Middle frontal gyrus (tissue), 1 donor: ENCODE results near the gene COL7A1.
"Not testable (repeated sequence)": the region's sequence is repeated elsewhere in the genome, so short reads cannot be mapped to it uniquely, and the experiment has no call there.

Experiments
- DNase-seq: peaks from one replicate; pipeline ENCODE4 v3.0.0-alpha.2; 2015; ENCODE audit warnings: low spot score; ENCODE audit errors: extremely low spot score

Gene COL7A1

GRCh38 chr3:48564667-48565066 lies 30.5 kb downstream of the COL7A1 start:
- no peak for DNase-seq

DNA sequence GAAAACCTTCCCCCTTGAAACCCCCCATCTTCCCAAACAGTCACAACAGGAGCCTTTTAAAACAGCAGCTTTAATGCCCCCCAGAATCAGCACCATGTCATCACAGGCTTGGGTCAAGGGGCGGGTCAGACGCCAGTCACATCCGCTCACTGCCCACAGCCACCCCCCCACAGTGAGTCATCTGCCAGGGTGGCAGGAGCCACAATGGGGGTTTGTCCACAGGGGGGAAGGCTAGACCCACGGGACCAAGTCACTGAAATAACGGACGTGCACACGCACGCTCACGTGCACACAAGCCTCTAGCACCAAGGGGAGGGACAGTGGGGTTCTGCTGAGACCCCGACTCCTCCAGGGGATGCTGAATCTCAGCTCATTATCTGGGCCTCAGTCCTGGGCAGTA lies 31.1 kb downstream of the COL7A1 start:
- no peak for DNase-seq

DNA sequence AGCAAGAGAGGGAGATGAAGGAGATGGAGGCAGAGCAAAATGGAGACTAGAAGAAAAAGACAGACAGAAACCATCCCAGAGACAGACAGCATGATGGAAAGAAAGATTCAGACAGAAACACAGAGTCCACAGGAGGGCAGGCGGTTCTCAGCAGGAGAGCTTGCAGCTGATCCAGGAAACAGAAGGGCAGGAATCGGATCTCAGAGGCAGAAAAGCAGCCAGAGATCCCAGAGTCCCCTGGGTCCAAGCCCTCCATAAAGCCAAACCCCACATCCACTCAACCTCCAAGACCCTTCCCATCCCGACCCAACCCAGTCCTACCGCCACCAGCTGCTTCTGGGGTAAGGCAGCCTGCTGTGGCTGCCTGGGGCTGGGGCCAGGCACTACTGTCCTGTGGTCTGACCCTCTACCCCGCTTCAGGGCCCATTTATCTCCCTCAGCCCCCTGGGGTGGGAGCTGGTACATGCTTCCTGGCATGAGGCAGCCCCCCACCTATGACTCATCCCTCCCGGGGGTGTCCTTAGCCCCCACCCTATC lies 31.7 kb downstream of the COL7A1 start, which contains the start of gene UCN2:
Gene UCN2 (minus strand): TSS at position 400 of the 537 bp plus-strand sequence. CDS start 657 bp downstream, outside the sequence.
- DNase-seq: no peak

- no peak for DNase-seq
Observed at GRCh38 chr3:48562367-48563095, 32.6 kb downstream of the COL7A1 start.

DNA sequence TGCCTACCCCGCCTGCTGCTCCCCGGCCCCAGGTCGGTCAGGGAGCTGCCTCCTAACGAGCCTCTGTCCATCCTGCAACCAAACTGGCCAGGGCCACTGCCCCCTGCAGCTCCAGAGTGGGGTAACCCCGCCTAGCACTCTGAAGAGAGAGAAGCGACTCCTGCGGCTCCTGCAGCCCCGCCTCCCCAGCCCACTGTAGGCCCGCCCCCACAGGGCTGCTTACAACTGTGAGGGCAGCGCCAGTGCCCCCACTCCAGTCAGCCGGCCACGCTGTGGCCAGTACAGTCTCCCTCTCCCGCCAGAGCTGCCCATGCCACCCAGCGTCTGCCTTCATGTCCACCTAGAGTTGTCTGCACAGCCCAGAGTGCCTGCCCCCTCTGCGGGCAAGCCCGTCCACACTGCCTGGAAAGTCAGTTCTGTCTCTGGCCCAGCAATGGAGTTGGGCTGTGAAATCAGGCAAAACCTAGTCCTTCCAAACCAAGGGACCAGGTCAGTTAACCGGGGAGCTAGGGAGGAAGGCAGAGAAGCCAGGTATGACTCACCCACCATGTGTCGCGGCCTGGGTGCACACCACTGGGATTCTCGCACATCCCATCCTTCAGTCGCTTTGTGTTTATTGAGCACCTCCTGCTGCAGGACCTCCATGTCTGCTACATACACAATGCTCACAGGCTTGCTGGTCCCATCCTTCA lies 33.9 kb downstream of the COL7A1 start:
- DNase-seq: no peak

DNA sequence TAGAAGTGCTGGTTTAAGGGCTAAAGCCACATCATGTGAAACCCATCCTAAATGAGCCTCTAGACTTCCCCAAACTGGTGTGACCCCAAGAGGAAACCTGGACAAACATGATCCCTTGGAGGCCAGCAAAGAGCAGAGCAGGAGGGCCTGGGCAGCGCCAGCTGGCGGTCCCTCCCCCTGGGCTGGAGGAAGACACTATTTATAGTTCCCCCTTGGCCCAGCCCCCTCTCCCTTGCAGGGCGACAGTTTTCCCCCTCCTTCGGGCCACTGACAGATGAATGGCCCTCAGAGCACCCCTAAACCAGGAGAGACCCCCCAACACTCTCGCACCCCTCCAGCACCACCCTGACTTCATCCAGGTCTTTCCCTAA lies 34.5 kb downstream of the COL7A1 start:
- no peak for DNase-seq

- no peak for DNase-seq
Observed at GRCh38 chr3:48558493-48559134, 36.5 kb downstream of the COL7A1 start.

GRCh38 chr3:48556796-48557626 lies 38.1 kb downstream of the COL7A1 start, which contains the start of gene PFKFB4:
PFKFB4 (minus strand) TSS chr3:48556803; CDS start chr3:48556777, 26 bp downstream.
- DNase-seq: peak; percentile 98

DNA sequence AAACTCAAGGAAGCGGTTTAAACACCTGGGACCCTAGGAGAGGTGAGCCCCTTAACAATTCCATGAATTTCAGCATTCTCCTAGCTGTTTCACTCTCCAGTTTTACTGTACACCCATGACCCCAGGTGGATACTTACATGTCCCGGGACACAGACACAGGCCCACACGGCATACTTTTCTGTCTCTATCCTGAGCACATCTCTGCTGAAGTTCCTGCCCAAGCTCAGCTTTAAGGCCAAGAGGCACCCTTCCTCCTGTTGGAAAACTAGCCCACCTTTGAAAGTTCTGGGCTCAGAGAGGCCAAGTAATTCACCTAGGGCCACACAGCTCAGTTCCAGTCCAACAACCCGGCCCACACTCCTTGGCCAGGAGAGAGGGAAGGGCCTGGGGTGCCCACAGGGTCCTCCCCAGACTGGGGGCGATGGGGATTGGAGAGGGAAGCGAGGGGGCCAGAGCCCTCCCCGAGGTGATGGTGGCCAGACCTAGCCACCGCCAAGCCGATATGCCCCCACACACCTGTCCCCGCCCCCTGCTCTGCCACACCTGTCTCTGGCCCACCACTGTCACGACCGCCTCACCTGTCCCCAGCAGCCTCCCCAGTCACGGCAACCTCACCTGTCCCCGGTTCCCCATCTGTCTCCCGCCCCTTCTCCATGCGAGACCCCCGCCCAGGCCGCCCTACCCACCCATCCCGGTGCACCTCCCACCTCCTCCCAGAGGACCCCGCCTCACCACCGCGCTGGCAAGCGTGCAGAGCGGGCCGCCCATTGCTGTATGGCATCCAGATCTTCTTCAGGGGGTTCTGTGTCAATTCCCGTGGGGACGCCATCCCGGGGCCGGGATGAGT lies 39.0 kb downstream of the COL7A1 start:
- no peak for DNase-seq

GRCh38 chr3:48555231-48555948 lies 39.7 kb downstream of the COL7A1 start:
- DNase-seq: no peak

DNA sequence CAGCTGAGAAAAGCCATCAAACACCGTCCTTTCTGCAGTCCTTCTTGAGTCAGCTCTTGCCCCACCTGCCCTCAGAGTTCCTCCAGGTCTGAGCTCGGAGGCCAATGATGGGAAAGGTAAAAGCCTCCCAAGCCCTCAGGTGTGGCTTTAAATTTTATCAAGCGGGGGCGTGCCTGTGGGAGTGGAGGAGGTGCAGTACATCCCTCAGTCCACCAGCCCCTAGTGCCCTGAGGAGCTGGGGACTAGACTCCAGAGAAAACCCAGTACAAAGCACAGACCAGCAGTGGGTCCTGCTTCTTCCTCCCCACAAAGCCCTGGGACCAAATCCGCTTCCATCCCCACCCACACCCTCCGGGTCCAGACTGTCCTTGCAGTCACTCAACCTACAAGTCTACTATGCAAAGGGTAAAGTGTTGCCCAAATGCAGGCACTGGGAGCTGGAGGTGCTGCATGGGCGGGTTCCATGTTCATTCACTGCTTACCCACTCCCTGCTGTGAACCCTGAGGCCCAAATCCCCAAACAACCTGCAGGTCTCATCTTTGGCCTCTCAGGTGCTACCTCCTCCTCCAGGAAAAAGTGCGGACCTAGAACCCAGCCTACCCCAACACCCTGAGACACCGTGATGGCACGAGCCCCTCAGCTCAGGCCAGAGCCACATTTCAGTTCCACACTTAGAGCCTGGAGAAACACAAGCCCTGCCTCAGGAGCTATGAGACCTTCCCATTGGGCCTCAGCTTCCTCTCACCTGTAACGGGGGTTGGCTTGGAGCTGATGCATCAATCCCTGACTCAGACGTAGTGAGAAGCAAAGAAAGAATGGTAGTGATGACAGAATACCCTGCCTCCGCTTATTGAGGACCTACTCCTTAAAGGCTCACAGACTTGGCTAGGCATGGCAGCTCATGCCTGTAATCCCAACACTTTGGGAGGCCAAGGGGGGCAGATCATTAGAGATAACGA lies 41.0 kb downstream of the COL7A1 start:
- DNase-seq: no peak

DNA sequence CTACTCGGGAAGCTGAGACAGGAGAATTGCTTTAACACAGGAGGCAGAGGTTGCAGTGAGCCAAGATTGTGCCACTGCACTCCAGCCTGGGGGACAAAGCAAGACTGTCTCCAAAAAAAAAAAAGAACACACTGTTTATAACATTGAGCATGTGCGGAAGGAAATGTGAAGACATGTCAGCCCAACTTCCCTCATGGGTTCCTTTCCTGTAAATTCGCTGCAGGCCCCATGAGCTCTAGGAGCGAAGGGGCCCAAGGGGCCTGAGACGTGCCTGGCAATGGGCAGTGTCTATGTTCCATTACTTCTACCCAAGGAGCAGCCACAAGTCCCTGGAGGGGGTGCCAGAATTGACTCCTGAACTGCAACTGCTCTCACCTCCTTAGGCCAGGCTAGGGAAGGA lies 41.8 kb downstream of the COL7A1 start:
- no peak for DNase-seq

- no peak for DNase-seq
Observed at GRCh38 chr3:48552111-48552951, 42.8 kb downstream of the COL7A1 start.

GRCh38 chr3:48551651-48552050 lies 43.5 kb downstream of the COL7A1 start:
- DNase-seq: not testable (repeated sequence)

DNA sequence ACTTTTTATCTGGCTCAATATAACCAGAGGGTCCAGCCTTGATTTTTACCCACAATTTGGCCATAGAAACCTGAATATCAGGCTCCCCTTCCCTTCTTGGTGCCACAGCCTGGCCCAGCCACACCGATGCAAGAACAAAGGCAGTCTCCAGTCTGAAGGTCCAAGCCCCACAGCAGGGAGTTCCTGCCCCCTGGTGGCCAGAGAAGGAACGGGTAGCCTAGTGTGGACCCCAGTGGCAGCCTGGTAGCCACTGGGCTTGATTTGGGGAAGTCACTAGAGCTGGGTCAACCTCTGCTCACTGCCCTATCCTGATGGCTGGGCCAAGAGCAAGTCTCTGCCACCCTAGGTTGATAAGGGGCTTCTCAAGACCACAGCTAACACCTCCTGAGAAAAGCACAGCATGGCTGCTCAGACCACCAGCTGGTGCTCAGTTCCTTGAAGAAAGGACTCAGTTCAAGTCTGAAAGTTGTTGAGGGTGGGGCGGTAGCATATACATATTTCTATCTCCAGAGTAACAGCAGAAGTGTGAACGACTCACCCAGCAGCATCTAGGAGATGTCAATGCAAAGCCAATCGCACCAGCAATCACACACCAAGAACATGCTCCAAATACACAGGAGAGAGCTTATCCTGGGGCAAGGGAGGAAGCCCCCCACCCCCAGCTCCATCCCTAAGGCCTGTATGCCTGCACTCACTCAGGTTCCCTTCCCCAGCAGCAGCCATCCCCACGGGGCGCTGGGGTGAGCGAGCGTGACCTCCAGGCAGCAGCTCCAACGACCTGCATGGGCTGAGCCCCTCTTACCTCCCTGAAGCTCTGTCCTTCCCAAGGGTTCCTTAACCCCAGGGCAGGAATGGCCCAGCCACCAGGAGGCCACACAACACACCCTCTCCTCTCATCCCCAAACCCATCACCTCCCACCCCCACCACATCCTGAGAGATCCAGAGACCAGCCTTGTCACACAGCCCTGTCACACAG lies 46.1 kb downstream of the COL7A1 start:
- DNase-seq: peak; percentile 77

DNA sequence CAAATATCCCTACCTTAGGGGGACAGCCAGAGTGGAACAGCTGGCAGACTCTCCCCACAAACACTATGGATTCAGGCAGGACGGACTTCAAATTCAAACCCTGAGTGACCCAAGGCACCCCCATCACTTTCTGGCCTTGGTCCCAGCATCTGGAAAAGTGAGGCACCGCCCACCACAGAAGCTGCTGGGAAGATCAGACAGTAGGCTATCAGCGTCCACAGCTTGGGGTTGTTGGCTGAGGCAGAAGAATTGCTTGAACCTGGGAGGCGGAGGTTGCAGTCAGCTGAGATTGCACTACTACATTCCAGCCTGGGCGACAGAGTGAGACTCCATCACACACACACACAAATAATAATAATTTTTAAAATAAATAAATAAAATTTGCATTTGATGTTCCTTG lies 47.0 kb downstream of the COL7A1 start:
- no peak for DNase-seq
